ENCODE results near the gene GAK.
A peak's percentile ranks its signal among the peaks of the same experiment; 100 is the strongest.

GAK gene

DNA sequence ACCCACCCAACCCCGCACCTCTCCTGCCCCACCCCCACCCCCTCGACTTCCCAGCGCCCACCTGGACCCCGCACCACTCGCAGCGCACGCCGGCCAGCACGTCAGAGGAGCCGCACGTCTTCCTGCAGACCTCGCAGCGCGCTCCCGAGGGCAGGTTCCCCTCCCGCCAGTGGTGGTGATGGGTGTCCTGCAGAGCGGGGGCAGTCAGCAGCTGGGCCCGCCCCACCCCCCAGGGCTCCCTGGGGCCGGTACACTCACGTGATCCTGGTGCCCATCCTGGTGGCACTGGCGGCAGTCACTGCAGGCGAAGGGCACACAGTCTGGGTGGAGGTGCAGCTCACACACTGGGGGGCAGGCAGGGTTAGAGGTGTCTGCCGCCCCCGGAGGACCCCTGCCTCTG is 36.1 kb upstream of the GAK start:
- no peak overlapping the region for H3K4me3 ChIP-seq (ENCODE audit: low read depth, low read length)
- TF ChIP-seq, protein P1, sequence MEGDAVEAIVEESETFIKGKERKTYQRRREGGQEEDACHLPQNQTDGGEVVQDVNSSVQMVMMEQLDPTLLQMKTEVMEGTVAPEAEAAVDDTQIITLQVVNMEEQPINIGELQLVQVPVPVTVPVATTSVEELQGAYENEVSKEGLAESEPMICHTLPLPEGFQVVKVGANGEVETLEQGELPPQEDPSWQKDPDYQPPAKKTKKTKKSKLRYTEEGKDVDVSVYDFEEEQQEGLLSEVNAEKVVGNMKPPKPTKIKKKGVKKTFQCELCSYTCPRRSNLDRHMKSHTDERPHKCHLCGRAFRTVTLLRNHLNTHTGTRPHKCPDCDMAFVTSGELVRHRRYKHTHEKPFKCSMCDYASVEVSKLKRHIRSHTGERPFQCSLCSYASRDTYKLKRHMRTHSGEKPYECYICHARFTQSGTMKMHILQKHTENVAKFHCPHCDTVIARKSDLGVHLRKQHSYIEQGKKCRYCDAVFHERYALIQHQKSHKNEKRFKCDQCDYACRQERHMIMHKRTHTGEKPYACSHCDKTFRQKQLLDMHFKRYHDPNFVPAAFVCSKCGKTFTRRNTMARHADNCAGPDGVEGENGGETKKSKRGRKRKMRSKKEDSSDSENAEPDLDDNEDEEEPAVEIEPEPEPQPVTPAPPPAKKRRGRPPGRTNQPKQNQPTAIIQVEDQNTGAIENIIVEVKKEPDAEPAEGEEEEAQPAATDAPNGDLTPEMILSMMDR (IDR thresholded peaks at IDR 0.05; ENCODE audit: low read depth, low read length), result no peak
- H3K4me1 ChIP-seq, result no peaks in the 10 kb centered on the region
- no peak for DNase-seq
- no peaks in the 10 kb centered on the region for H3K9me3 ChIP-seq
- peaks cover 83% of the 10 kb centered on the region for H3K27me3 ChIP-seq
- no peaks in the 10 kb centered on the region for H3K36me3 ChIP-seq

DNA sequence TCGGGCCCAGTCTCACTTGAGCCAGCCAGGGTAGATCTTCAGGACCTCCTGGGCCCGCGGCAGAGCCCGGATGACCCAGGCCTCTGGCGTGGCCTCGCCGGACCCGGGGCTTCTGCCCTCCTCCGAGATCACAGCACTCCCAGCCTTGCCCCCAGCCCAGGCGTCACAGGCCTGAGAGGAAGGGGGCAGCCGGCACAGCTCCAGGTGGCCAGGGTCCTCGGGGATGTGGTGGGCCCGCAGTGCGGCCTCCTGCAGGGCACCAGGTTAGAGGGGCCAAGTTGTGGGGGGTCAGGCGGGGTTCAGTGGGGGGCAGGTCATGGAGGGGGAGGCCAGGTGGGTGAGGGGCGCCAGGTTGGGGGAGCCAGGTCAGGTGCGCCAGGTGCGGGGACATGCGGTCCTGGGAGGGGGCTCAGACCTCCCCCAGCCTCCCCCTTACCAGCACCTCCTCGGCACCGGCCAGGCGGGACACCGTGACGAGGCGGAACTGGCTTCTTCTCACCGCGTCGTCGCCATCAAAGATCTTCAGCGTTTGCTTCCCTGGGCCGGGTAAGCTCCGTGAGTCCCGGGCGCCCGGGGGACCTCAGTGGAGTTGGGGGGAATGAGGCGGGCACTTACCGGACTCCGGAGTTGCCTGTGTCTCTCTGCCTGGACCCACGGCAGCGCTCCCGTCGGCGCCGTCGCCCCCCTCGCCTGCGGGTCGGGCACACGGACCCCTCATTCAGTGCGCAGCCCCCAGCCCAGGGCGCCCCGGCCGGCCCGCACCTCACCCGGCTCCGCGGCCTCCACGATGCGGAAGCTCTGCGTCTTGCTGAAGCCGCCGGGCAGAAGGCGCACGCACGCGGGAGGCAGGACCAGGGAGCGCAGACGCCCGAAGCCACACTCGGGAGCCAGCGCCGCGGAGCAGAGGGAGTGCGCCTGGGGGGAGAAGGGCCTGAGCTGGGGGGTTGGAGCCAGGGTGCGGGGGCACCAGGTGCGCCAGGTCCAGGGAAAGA is 35.3 kb upstream of the GAK start:
- Histone ChIP-seq H3K27me3 (peaks cover 85% of the 10 kb centered on the region), H3K4me3 (ENCODE audit: low read depth, low read length) (no peak overlapping the region)
- TF ChIP-seq, protein P1 (IDR thresholded peaks at IDR 0.05; ENCODE audit: low read depth, low read length), result no peak

DNA sequence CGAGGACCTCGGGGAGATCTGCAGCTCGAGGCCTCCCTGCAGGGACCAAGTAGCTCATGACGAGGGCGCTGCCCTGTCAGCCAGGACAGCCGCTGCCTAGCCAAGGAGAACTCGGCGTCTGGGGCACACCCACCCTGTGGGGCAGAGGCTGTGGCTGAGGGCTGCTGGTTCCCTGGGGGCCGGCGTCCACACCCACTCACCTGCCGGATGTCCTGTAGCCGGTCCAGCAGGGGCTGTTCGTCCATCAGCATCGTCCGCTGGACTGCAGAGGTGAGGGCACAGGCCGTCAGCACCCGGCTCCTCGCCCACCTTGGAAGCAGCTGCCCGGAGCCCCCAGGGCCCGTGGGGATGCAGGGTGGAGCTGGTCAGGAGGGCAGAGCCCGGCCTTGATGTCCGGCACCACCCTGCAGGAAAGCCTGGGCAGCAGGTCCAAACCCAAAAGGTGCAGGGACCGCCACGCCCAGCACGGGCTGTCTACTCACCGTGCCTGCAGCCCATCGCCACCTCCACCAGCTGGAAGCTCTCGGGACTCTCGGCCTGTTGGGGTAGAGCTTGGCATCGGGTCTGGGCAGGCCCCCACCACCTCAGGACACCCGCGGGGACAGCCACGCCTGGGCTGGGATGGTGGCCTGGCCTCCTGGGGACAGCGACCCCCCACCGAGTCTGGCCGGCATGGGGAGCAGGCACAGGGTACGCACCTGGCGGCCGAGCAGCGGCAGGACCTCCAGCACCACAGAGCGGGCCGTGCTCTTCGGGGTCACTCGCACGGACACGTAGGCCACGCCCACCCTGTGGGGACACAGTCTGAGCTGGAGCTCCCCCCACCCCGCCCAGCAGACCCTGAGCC is 34.4 kb upstream of the GAK start:
- H3K27me3 ChIP-seq, result peaks cover 85% of the 10 kb centered on the region
- TF ChIP-seq, protein P1 (IDR thresholded peaks at IDR 0.05; ENCODE audit: low read depth, low read length), result no peak
- peak; percentile 10 for DNase-seq
- H3K4me1 ChIP-seq, result peaks cover 2% of the 10 kb centered on the region
- H3K36me3 ChIP-seq, result no peaks in the 10 kb centered on the region
- no peak overlapping the region for H3K4me3 ChIP-seq (ENCODE audit: low read depth, low read length)
- H3K9me3 ChIP-seq, result no peaks in the 10 kb centered on the region

More for the DNA sequence above, 35.3 kb upstream of the GAK start:
- no peaks in the 10 kb centered on the region for H3K9me3 ChIP-seq
- H3K4me1 ChIP-seq, result peaks cover 2% of the 10 kb centered on the region
- DNase-seq, result peak; percentile 44
- no peaks in the 10 kb centered on the region for H3K36me3 ChIP-seq

DNA sequence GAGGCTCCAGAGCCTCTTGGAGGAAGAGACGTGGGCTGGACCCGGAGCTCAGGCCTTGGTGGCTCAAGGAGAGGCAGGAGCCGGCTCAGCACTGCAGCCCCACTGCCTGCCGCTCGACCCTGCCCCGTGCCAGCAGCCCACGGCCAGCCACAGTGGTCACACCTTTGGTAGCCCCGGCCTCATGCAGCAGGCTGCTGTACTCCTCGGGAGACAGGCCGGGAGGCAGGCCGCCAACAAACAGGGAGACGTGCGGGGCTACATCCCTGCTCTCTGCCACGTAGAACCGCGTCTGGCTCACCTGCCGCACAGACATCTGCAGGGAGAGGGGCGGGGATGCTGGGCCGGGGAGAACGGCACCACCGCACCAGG is 33.6 kb upstream of the GAK start:
- H3K36me3 ChIP-seq, result no peaks in the 10 kb centered on the region
- H3K4me1 ChIP-seq, result peaks cover 2% of the 10 kb centered on the region

DNA sequence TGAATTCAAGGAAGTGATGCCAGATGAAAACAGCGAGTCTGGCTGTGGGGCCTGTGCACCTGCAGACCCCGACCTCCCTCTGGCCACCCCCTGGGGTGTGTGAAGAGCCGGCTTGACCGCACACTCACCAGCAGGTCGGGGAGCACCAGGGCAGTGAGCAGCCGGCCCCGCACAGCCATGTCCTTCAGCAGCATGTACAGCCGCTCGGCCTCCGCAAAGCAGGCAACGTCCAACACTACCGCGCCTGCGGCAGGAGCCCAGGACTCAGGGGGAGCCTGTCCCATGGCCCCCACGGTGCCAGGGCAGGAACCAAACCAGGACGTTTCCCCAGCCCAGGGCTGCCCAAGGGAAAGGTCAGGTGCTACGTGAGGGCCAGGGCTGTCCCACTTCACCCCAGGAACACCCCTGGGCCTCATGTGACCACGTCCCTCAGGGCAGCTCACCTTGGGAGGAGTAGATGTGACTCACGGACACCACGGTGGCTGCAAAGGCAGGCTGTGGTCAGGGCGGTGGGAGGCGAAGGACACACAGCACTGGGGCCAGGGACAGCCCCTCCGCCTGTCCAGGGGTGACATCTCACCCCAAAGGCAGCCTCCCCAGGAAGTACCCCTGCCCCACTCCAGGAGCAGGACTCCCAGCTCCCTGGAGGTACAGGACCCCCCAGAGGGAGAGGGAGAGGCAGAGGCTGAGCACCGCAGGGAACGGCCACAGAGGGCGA is 33.1 kb upstream of the GAK start:
- DNase-seq, result no peak
- Histone ChIP-seq H3K4me3 (ENCODE audit: low read depth, low read length) (no peak overlapping the region), H3K27me3 (peaks cover 85% of the 10 kb centered on the region), H3K9me3 (no peaks in the 10 kb centered on the region), H3K36me3 (no peaks in the 10 kb centered on the region), H3K4me1 (peaks cover 2% of the 10 kb centered on the region)
- TF ChIP-seq, protein P1 (IDR thresholded peaks at IDR 0.05; ENCODE audit: low read depth, low read length), result no peak

More for the DNA sequence above, 33.6 kb upstream of the GAK start:
- Histone ChIP-seq H3K9me3 (no peaks in the 10 kb centered on the region), H3K27me3 (peaks cover 85% of the 10 kb centered on the region), H3K4me3 (ENCODE audit: low read depth, low read length) (no peak overlapping the region)
- TF ChIP-seq, protein P1 (IDR thresholded peaks at IDR 0.05; ENCODE audit: low read depth, low read length), result no peak
- no peak for DNase-seq

Data from BE2C (cell line).